Natural killer cell (primary cell): ENCODE data around the gene CHD5. TPM values are rescaled to one million over a fixed set of nuclear protein-coding genes. Genes with fewer than 3 reads are reported as not detected.

Source experiments
- ATAC-seq, 3 donors: fragments of 150-1000 bp in 2 of 3; fragments of 200-7000 bp in 1 of 3; cut with Tn5 transposase; 1 replicate in 1 of 3; 2 replicates in 2 of 3; pipeline ENCODE4 v1.10.0; 2021; ENCODE audit warnings: mild to moderate bottlenecking in 2 of 3, moderate library complexity in 2 of 3
- DNase-seq, 2 donors: peaks; one replicate each; pipeline versions ENCODE4 v3.0.0 to v3.0.0-alpha.2; 2013 to 2021; ENCODE audit warnings: mixed read lengths in 1 of 2
- H3K27ac ChIP-seq: one replicate; pipeline ENCODE4 v1.5.1; 2013; ENCODE audit warnings: mild to moderate bottlenecking, low read length
- H3K27me3 ChIP-seq: one replicate; pipeline ENCODE4 v1.6.1; 2013; ENCODE audit warnings: low read length; ENCODE audit not compliant: control insufficient read depth, insufficient read depth
- H3K36me3 ChIP-seq: one replicate; pipeline ENCODE4 v1.6.1; 2013; ENCODE audit warnings: low read length; ENCODE audit not compliant: control insufficient read depth, insufficient read depth
- H3K4me1 ChIP-seq: one replicate; pipeline ENCODE4 v1.6.1; 2013; ENCODE audit warnings: low read length; ENCODE audit not compliant: control insufficient read depth, insufficient read depth
- H3K4me3 ChIP-seq: one replicate; pipeline ENCODE4 v1.5.1; 2013; ENCODE audit warnings: low read length
- H3K9me3 ChIP-seq: one replicate; pipeline ENCODE4 v1.6.1; 2013; ENCODE audit warnings: low read length; ENCODE audit not compliant: control insufficient read depth, insufficient read depth
- H3K27ac Mint-ChIP-seq, 2 donors: one replicate each; pipeline ENCODE4 v1.8.0; 2022; ENCODE audit warnings: mild to moderate bottlenecking in 2 of 2, mixed read lengths in 2 of 2, moderate library complexity in 1 of 2
- H3K27me3 Mint-ChIP-seq, 2 donors: one replicate each; pipeline ENCODE4 v1.8.0; 2022; ENCODE audit warnings: low read depth in 2 of 2, mixed read lengths in 2 of 2
- H3K36me3 Mint-ChIP-seq: one replicate; pipeline ENCODE4 v1.8.0; 2022; ENCODE audit warnings: mixed read lengths
- H3K4me1 Mint-ChIP-seq, 2 donors: one replicate each; pipeline ENCODE4 v1.8.0; 2022; ENCODE audit warnings: mixed read lengths in 2 of 2
- H3K4me3 Mint-ChIP-seq: one replicate; pipeline ENCODE4 v1.8.0; 2022; ENCODE audit warnings: mild to moderate bottlenecking, moderate library complexity, mixed read lengths
- H3K9me3 Mint-ChIP-seq, 2 donors: one replicate each; pipeline ENCODE4 v1.8.0; 2022; ENCODE audit warnings: mixed read lengths in 2 of 2
- WGBS: methylation state at CpG from one replicate; pipeline ENCODE4 v1.1.7; 2013; ENCODE audit warnings: missing lambda C conversion rate; ENCODE audit not compliant: insufficient coverage; 5-methylcytosine and 5-hydroxymethylcytosine counted together
- intact Hi-C: fragments of 100-400 bp; cut with micrococcal nuclease; formaldehyde crosslinking; loops from one replicate; pipeline ENCODE4 v1.14.2; 2022
- total RNA-seq, 4 donors: library from RNA; stranded (reverse); fragments of 120-200 nt in 1 of 4; gene quantifications; one replicate each; pipeline versions ENCODE4 v1.2.3 to v1.2.4, GENCODE V29; 2013 to 2022
- TF ChIP-seq, protein P1 (sequence below): fragments of 200-600 bp; IDR thresholded peaks from one replicate; pipeline ENCODE4 v1.8.0; 2022; ENCODE audit warnings: antibody characterized with exemption

Gene CHD5
- total RNA-seq, 3 donors from 2014 or later (not counting 1 experiment from before 2014, with no cell fraction given), result 0.34 to 1.2 (median 0.73) TPM

DNA sequence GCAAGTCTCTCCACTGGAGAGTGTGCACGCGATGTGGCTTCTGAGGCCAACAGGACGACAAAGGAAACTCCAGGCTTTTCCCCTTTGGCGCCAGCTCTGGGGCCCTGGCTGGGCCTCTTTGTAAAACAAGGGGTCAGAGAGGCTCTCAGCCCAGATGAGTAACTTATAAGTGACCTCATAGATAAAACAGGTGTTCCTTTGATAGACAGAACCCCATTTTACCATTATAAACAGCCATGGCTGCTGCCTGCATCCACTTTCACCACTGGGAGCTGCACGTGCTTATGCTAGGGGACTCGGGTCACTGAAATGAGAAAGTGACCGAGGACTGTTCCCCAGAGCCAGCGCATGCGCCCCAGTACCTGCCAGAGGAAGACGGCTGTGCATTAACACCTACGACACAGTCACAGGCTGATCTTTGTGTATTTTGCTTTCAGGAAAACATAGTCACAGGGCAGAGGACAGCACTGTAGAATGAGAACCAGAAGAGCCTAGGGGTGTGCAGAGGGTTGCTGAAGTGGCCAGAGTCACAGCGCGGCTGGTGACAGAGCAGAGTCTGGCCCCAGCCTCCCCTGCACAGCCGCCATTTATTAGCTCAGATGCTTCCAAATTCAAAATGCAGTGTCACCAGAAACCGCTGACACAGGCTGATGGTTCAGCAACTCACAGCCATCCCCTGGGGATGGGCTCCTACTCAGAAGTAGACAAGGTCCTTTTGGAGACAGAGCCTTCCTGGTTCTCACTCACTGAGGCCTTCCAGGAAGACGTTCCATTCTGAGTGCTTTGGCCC is 38.4 kb upstream of the CHD5 start:
- ATAC-seq, result no peak
- peaks cover 5 to 8% of the 10 kb centered on the region in 2 donors for H3K27me3 Mint-ChIP-seq
- H3K4me3 ChIP-seq, result no peak overlapping the region
- H3K9me3 Mint-ChIP-seq, result no peaks in the 10 kb centered on the region
- WGBS, result 94% methylated on average over 16 of the region's 16 CpGs
- H3K4me3 Mint-ChIP-seq, result no peak overlapping the region
- H3K27me3 ChIP-seq, result no peaks in the 10 kb centered on the region
- no peaks in the 10 kb centered on the region for H3K9me3 ChIP-seq
- H3K4me1 ChIP-seq, result no peaks in the 10 kb centered on the region
- no peak overlapping the region for H3K27ac ChIP-seq
- H3K36me3 ChIP-seq, result peaks cover 7% of the 10 kb centered on the region
- intact Hi-C loops, result no loop called here
- H3K36me3 Mint-ChIP-seq, result no peaks in the 10 kb centered on the region
- DNase-seq, result no peak
- TF ChIP-seq, protein P1, sequence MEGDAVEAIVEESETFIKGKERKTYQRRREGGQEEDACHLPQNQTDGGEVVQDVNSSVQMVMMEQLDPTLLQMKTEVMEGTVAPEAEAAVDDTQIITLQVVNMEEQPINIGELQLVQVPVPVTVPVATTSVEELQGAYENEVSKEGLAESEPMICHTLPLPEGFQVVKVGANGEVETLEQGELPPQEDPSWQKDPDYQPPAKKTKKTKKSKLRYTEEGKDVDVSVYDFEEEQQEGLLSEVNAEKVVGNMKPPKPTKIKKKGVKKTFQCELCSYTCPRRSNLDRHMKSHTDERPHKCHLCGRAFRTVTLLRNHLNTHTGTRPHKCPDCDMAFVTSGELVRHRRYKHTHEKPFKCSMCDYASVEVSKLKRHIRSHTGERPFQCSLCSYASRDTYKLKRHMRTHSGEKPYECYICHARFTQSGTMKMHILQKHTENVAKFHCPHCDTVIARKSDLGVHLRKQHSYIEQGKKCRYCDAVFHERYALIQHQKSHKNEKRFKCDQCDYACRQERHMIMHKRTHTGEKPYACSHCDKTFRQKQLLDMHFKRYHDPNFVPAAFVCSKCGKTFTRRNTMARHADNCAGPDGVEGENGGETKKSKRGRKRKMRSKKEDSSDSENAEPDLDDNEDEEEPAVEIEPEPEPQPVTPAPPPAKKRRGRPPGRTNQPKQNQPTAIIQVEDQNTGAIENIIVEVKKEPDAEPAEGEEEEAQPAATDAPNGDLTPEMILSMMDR, result no peak
- no peaks in the 10 kb centered on the region for H3K4me1 Mint-ChIP-seq
- no peak overlapping the region for H3K27ac Mint-ChIP-seq

DNA sequence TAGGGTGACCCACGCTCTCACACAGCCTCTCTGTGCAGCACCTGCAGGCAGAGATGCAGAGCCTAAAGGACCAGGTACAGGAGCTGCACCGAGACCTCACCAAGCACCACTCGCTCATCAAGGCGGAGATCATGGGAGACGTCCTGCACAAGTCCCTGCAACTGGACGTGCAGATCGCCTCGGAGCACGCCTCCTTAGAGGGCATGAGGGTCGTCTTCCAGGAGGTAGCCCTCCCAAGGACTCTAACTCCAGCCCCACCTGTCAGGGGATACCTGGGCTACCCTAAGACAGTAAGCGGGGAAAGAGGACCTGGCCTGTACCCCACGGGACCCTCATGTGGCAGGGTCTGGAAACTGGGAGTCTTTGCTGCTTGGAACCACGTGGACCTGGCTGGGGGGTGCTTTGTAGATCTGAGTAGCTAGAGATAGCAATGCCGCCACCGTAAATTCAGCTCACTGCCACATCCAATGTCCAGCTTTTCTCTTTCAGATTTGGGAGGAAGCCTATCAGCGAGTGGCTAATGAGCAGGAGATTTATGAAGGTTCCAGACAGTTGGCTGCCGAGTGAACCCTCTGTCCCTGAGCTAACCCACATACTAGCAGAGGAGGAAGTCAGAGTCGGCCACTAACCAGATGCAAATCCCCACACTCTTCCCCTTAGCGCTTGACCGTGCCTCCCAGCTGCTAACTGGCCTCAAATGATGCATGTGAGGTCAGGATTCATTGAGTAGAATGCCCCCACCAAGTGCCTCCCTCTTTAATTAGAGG is 32.3 kb upstream of the CHD5 start:
- Histone ChIP-seq H3K4me1 (peaks cover 11% of the 10 kb centered on the region), H3K36me3 (no peaks in the 10 kb centered on the region), H3K9me3 (no peaks in the 10 kb centered on the region), H3K27ac (no peak overlapping the region), H3K27me3 (peaks cover 8% of the 10 kb centered on the region), H3K4me3 (no peak overlapping the region)
- DNase-seq, result no peak
- intact Hi-C loops, result no loop called here
- H3K4me1 Mint-ChIP-seq, result no peaks in the 10 kb centered on the region
- H3K27me3 Mint-ChIP-seq, result peaks cover 8 to 22% of the 10 kb centered on the region in 2 donors
- no peak for ATAC-seq
- TF ChIP-seq, protein P1, result no peak
- H3K4me3 Mint-ChIP-seq, result no peak overlapping the region
- no peak overlapping the region for H3K27ac Mint-ChIP-seq
- WGBS, result 57% methylated on average over 20 of the region's 20 CpGs
- no peaks in the 10 kb centered on the region for H3K9me3 Mint-ChIP-seq
- H3K36me3 Mint-ChIP-seq, result no peaks in the 10 kb centered on the region

DNA sequence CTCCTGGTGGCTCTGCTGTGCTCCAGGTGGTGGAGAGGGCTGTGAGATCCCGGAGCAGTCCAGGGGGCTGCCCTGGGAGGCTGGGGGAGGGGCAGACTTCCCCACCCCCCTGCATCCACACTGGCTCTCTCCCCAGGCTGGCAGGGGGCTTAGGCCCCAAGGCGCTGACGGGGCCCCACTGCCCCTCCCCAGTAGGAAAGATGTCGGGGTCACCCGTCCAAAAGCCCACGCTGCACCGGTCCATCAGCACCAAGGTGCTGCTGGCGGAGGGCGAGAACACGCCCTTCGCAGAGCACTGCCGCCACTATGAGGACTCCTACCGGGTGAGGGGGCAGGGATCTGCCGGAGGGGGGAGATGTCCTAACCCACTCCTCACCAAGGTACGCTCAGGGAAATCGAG is 31.6 kb upstream of the CHD5 start:
- no peak for DNase-seq
- H3K4me1 Mint-ChIP-seq, result no peaks in the 10 kb centered on the region
- H3K27me3 Mint-ChIP-seq, result peaks cover 8 to 26% of the 10 kb centered on the region in 2 donors
- intact Hi-C loops, result no loop called here
- no peaks in the 10 kb centered on the region for H3K9me3 Mint-ChIP-seq
- no peak for ATAC-seq
- no peak overlapping the region for H3K4me3 Mint-ChIP-seq
- TF ChIP-seq, protein P1, result no peak
- Histone ChIP-seq H3K4me1 (peaks cover 16% of the 10 kb centered on the region), H3K27ac (no peak overlapping the region), H3K9me3 (no peaks in the 10 kb centered on the region), H3K36me3 (no peaks in the 10 kb centered on the region), H3K4me3 (no peak overlapping the region), H3K27me3 (peaks cover 14% of the 10 kb centered on the region)
- no peaks in the 10 kb centered on the region for H3K36me3 Mint-ChIP-seq
- WGBS, result 89% methylated on average over 15 of the region's 16 CpGs
- H3K27ac Mint-ChIP-seq, result no peak overlapping the region
